GM21576 (cell line): ENCODE measurements around the gene MYT1.
"Not testable (repeated sequence)": the region's sequence is repeated elsewhere in the genome, so short reads cannot be mapped to it uniquely, and the experiment has no call there.

ENCODE experiments used
- ATAC-seq: cut with Tn5 transposase; IDR thresholded peaks from one replicate; pipeline ENCODE4 v1.9.1; 2021; ENCODE audit warnings: mild to moderate bottlenecking, moderate library complexity; ENCODE audit not compliant: unreplicated experiment

The MYT1 gene

GRCh38 chr20:64164123-64164836, at the start of gene MYT1:
MYT1 (plus strand) TSS chr20:64164452; CDS start chr20:64198862, 34,410 bp downstream.
- no peak for ATAC-seq

DNA sequence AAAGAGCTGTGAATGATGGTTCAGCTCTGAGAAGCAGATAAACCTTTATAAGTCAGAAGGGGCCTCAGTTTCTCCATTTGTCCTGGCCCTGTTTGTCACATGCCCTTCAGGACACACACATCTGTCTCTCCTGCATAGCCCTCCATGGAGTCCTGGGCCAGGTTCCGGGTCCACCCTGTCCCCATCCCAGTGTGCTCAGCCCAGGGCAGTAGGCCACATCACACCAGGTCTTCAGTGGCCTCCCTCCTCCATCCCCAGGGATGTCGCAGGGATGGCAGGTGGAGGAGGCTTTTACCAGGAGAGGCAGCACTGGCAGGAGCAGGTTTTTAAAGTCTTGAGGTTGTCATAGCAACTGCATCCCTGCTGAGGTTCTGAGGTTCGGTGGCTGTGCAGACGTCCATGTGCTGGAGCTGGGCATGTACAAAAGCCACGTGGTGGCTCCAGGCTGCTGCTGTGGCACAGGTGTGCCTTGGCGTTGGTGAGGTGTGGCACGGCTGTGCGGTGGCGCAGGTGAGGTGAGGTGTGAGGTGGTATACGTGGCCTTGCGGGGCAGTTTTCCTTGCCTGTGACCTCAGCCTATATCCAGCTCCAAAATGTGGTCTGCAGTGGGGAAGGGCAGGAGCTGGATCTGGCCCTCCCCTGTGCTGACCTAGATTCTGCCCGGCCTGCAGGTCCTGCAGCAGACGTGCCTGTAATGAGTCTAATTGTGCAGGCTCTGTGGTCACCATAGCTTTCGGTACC, 48.9 kb upstream of the MYT1 start:
- no peak for ATAC-seq

GRCh38 chr20:64116016-64116415, 48.2 kb upstream of the MYT1 start:
- no peak for ATAC-seq

GRCh38 chr20:64116541-64117431, 47.5 kb upstream of the MYT1 start:
- ATAC-seq: no peak

- ATAC-seq: not testable (repeated sequence)
These were observed 46.8 kb upstream of the MYT1 start for GRCh38 chr20:64117432-64117777.

GRCh38 chr20:64119301-64119680, 45.0 kb upstream of the MYT1 start:
- ATAC-seq: no peak

DNA sequence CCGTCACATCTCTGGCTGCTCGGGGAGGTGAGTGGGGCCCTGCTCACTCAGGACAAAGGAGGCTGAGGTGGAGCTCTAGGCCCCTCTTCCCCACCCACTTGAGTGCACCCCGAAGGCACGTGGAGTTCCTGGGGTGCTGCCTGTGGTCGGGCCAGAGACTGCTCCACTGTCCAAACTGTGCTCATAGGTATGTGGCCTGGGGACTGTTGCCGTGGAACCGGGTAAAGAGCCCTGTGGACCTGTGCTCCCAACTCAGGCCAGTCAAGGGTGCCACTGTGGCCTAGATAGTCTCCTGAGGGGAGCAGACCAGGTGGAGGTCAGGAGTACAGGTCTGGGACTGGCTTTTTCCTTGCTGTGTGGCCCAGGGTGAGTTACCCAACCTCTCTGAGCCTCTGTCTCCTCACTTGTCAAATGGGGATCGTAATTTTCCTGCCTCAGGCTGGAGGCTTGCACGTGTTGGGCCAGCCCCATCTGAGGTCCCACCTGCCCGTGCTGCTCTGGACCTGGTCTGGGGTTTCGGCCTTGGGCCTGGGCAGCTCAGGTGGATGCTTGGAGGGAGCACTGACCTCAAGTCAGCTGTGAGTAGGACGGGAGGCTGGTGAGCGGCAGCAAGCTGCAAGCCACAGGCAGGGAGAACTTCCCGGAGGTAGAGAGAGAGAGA, 44.4 kb upstream of the MYT1 start:
- no peak for ATAC-seq

DNA sequence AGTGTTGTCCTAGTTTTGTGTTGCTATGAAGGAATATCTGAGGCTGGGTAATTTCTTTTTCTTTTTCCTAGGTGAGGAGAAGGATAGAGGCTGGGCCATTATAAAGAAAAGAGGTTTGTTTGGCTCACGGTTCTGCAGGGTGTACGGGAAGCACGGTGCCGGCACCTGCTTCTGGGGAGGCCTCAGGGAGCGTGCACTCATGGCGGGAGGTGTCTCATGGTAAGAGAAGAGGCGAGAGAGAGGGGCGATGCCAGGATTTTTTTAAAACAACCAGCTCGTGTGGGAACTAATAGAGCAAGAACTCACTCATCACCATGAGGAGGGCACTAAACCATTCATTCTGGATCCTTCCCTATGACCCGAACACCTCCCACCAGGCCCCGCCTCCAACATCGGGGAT, 42.7 kb upstream of the MYT1 start:
- ATAC-seq: no peak

DNA sequence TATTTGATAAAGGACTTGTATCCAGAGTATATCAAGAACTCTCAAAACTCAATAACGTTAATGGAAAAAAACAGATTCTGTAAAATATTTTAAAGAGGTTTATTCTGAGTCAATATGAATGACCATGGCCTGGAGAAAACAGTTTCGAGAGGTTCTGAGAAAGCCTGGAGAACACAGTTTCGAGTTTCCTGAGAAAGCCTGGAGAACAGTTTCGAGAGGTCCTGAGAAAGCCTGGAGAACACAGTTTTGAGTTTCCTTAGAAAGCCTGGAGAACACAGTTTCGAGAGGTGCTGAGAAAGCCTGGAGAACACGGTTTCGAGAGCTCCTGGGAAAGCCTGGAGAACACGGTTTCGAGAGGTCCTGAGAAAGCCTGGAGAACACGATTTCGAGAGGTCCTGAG, 41.3 kb upstream of the MYT1 start:
- not testable (repeated sequence) for ATAC-seq

DNA sequence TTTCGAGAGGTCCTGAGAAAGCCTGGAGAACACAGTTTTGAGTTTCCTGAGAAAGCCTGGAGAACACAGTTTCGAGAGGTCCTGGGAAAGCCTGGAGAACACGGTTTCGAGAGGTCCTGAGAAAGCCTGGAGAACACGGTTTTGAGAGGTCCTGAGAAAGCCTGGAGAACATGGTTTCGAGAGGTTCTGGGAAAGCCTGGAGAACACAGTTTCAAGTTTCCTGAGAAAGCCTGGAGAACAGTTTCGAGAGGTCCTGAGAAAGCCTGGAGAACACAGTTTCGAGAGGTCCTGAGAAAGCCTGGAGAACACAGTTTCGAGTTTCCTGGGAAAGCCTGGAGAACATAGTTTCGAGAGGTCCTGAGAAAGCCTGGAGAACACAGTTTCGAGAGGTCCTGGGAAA, 40.7 kb upstream of the MYT1 start:
- ATAC-seq: not testable (repeated sequence)

- no peak for ATAC-seq
These were observed 35.0 kb upstream of the MYT1 start for GRCh38 chr20:64129146-64129782.

GRCh38 chr20:64130271-64130670, 34.0 kb upstream of the MYT1 start:
- ATAC-seq: no peak

DNA sequence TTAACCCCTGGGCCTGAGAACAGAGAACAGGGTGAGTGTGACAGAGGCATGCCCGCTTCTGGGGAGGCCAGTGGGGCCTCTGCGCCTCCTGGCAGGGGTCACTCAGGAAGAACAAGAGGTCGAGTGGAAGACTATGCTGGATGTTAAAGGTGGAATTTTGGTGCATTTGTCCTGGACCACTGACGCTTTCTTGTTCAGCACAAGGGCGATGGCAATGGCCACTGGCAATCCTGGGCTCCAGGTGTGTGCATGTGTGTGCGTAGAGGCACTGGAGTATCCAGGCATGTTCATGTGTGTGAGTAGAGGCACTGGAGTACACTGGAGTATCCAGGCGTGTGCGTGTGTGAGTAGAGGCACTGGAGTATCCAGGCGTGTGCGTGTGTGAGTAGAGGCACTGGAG, 33.4 kb upstream of the MYT1 start:
- ATAC-seq: no peak

- no peak for ATAC-seq
These were observed 32.8 kb upstream of the MYT1 start for GRCh38 chr20:64131406-64131805.

GRCh38 chr20:64133951-64134407, 30.3 kb upstream of the MYT1 start:
- no peak for ATAC-seq

DNA sequence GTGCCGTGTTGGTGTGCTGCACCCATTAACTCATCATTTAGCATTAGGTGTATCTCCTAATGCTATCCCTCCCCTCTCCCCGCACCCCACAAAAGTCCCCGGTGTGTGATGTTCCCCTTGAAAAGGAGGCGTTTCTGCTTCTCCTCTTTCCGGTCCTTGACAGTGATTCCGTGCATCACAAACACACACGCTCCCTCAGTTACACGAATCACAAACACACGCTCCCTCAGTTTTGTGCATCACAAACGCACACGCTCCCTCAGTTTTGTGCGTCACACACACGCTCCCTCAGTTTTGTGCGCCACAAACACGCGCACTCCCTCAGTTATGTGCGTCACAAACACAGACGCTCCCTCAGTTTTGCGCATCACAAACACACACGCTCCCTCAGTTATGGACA, 29.5 kb upstream of the MYT1 start:
- ATAC-seq: not testable (repeated sequence)

GRCh38 chr20:64136004-64136710, 28.1 kb upstream of the MYT1 start:
- ATAC-seq: no peak

- no peak for ATAC-seq
These were observed 26.6 kb upstream of the MYT1 start for GRCh38 chr20:64137598-64138031.

DNA sequence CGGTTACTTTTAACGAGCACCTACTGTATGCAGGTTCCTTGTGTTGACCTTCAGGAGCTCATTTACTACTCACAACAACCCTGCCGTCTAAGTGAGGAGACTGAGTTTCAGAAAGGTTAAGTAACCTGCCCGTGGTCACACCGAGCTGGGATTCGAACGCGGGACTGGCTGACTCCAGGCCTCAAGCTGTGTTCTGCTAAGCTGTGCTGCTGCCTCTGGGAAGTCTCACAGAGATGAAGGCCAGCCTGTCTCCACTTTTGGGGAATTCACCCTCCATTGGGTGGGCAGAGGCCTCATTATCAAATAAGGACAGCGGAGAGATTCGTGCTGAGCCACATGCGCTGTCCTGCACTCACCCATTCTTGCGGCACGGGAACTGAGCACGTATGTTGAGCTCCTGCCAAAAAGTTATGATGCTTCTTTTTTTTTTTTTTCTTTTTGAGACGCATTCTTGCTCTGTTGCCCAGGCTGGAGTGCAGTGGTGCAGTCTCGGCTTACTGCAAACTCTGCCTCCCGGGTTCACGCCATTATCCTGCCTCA, 25.9 kb upstream of the MYT1 start:
- no peak for ATAC-seq
